ENCODE measurements around the gene RNF112.

Gene RNF112

DNA sequence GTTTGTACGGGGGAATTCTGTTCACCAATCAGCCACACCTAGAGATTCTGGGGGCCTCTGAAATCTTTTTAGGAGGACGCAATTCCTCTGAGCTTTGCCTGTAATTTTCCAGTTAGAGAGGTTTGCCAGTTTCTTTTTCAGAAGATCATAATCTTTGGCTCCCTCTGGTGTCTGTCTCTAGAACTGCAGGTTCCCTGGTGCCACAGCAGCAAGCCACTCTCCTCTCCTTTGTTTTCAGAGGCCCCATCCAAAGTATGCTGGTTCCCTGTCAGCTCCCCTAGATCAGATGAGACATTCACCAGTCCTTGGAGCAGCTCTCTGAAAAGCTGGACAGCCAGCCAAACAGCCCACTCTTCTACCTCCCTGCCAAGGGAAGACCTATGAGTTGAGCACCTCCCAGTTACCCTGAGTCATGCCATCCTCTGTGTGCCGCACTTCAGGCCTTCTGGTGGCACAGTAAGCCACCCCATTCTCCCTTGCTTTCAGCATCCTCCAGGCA is 36.1 kb downstream of the RNF112 start (continued):
- TF ChIP-seq, protein P1, sequence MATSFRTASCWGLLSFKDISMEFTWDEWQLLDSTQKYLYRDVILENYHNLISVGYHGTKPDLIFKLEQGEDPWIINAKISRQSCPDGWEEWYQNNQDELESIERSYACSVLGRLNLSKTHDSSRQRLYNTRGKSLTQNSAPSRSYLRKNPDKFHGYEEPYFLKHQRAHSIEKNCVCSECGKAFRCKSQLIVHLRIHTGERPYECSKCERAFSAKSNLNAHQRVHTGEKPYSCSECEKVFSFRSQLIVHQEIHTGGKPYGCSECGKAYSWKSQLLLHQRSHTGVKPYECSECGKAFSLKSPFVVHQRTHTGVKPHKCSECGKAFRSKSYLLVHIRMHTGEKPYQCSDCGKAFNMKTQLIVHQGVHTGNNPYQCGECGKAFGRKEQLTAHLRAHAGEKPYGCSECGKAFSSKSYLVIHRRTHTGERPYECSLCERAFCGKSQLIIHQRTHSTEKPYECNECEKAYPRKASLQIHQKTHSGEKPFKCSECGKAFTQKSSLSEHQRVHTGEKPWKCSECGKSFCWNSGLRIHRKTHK (tag by site-specific recombination; IDR thresholded peaks at IDR 0.05): no peak
- no peak for TF ChIP-seq KLF8 (tag by site-specific recombination; IDR thresholded peaks at IDR 0.05)
- no peak for TF ChIP-seq ZNF133 (tag by site-specific recombination; IDR thresholded peaks at IDR 0.05)
- TF ChIP-seq, protein P2, sequence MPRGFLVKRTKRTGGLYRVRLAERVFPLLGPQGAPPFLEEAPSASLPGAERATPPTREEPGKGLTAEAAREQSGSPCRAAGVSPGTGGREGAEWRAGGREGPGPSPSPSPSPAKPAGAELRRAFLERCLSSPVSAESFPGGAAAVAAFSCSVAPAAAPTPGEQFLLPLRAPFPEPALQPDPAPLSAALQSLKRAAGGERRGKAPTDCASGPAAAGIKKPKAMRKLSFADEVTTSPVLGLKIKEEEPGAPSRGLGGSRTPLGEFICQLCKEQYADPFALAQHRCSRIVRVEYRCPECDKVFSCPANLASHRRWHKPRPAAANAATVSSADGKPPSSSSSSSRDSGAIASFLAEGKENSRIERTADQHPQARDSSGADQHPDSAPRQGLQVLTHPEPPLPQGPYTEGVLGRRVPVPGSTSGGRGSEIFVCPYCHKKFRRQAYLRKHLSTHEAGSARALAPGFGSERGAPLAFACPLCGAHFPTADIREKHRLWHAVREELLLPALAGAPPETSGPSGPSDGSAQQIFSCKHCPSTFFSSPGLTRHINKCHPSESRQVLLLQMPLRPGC (tag by site-specific recombination; IDR thresholded peaks at IDR 0.05): no peak
- TF ChIP-seq GFI1B (tag by site-specific recombination; IDR thresholded peaks at IDR 0.05): no peak
- no peak for TF ChIP-seq ZNF785 (tag by site-specific recombination; IDR thresholded peaks at IDR 0.05)
- TF ChIP-seq ZNF394 (tag by site-specific recombination; IDR thresholded peaks at IDR 0.05; ENCODE audit: borderline replicate concordance): no peak
- TF ChIP-seq ZNF658 (tag by site-specific recombination; IDR thresholded peaks at IDR 0.05): no peak
- no peak for TF ChIP-seq ZNF16 (tag by site-specific recombination; IDR thresholded peaks at IDR 0.05; ENCODE audit: low read depth)
- TF ChIP-seq, protein P3, sequence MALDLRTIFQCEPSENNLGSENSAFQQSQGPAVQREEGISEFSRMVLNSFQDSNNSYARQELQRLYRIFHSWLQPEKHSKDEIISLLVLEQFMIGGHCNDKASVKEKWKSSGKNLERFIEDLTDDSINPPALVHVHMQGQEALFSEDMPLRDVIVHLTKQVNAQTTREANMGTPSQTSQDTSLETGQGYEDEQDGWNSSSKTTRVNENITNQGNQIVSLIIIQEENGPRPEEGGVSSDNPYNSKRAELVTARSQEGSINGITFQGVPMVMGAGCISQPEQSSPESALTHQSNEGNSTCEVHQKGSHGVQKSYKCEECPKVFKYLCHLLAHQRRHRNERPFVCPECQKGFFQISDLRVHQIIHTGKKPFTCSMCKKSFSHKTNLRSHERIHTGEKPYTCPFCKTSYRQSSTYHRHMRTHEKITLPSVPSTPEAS (tag by site-specific recombination; IDR thresholded peaks at IDR 0.05): no peak
- TF ChIP-seq, protein P4, sequence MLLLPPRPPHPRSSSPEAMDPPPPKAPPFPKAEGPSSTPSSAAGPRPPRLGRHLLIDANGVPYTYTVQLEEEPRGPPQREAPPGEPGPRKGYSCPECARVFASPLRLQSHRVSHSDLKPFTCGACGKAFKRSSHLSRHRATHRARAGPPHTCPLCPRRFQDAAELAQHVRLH (tag by site-specific recombination; IDR thresholded peaks at IDR 0.05): no peak
- no peak for TF ChIP-seq ZNF132 (tag by site-specific recombination; IDR thresholded peaks at IDR 0.05; ENCODE audit: borderline replicate concordance)

DNA sequence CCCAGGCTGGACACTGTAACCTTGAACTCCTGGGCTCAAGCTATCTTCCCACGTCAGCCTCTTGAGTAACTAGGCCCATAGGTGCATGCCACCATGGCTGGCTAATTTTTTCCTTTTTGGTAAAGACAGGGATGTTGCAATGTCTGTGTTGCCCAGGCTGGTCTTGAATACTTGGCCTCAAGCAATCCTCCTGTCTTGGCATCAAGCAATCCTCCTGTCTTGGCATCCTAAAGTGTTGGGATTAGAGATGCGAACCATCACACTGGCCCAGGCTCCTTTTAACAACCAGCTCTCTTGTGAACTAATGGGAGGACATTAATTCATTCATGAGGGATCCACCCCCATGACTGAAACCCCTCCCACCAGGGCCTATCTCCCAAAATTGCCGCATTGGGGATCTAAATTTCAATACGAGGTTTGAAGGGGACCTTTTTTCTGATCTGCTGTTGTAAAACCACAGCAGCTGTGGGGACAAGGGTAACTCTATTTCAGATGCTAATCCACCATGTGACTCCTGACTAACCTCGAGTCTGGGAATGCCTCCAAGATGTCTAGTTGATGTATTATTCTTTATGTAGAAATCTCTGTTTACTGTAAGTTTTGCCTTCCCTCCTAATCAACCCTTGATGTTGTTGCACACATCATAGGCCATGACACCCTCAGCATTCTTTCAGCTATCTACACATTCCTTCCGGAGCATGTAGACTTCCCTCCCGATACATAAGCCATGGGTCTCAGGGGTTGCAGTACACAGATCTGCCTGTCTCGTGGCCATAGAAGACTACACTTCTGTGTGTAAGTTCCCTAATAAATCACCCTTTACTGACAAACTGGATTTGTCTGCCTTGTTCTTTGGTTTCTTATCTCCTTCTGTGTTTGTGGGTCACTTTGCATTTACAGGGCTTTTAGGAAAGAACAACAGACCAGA is 37.6 kb downstream of the RNF112 start:
- POLR2A ChIA-PET: interaction anchor here (1.1 to 2.8 kb wide), 3 partner anchors 71 to 86 kb away, joined by 3 to 12 read pairs (median 5); partner anchors contain the start of genes B9D1 and MAPK7
- H3K4me1 ChIP-seq (ENCODE audit: control insufficient read depth, insufficient read depth, low read length): peaks cover 8% of the 10 kb centered on the region
- no peaks in the 10 kb centered on the region; the same call in 1 of the 2 replicates for H3K9me3 ChIP-seq (ENCODE audit: control insufficient read depth, insufficient read depth, low read depth, low read length)
- H3K4me3 ChIP-seq (ENCODE audit: low read depth, low read length): no peak overlapping the region
- H3K36me3 ChIP-seq (ENCODE audit: control insufficient read depth in 2 of 2, insufficient read depth in 1 of 2, low read length in 2 of 2): no peaks in the 10 kb centered on the region
- CTCF ChIA-PET: interaction anchor here (0.6 to 5.6 kb wide), 22 partner anchors 9 to 318 kb away, joined by 3 to 156 read pairs (median 6); partner anchors contain the start of genes ALDH3A2, B9D1 and MAPK7
- peak overlapping the region; percentile 43 for H3K27ac ChIP-seq (ENCODE audit: extremely low read depth, low read depth, low read length)
- TF ChIP-seq ZNF777 (tag by site-specific recombination; IDR thresholded peaks at IDR 0.05; ENCODE audit: borderline replicate concordance) (no peak), ZNF335 (tag by site-specific recombination; conservative IDR thresholded peaks at IDR 0.05) (peak; percentile 27; the same call in 1 of the 2 replicates), ZNF266 (tag by site-specific recombination; IDR thresholded peaks at IDR 0.05; ENCODE audit: low read depth) (no peak), ZNF830 (tag by site-specific recombination; IDR thresholded peaks at IDR 0.05; ENCODE audit: low read depth) (no peak), ZNF404 (tag by site-specific recombination; IDR thresholded peaks at IDR 0.05) (no peak), KLF8 (tag by site-specific recombination; IDR thresholded peaks at IDR 0.05) (no peak)
- TF ChIP-seq, protein P5, sequence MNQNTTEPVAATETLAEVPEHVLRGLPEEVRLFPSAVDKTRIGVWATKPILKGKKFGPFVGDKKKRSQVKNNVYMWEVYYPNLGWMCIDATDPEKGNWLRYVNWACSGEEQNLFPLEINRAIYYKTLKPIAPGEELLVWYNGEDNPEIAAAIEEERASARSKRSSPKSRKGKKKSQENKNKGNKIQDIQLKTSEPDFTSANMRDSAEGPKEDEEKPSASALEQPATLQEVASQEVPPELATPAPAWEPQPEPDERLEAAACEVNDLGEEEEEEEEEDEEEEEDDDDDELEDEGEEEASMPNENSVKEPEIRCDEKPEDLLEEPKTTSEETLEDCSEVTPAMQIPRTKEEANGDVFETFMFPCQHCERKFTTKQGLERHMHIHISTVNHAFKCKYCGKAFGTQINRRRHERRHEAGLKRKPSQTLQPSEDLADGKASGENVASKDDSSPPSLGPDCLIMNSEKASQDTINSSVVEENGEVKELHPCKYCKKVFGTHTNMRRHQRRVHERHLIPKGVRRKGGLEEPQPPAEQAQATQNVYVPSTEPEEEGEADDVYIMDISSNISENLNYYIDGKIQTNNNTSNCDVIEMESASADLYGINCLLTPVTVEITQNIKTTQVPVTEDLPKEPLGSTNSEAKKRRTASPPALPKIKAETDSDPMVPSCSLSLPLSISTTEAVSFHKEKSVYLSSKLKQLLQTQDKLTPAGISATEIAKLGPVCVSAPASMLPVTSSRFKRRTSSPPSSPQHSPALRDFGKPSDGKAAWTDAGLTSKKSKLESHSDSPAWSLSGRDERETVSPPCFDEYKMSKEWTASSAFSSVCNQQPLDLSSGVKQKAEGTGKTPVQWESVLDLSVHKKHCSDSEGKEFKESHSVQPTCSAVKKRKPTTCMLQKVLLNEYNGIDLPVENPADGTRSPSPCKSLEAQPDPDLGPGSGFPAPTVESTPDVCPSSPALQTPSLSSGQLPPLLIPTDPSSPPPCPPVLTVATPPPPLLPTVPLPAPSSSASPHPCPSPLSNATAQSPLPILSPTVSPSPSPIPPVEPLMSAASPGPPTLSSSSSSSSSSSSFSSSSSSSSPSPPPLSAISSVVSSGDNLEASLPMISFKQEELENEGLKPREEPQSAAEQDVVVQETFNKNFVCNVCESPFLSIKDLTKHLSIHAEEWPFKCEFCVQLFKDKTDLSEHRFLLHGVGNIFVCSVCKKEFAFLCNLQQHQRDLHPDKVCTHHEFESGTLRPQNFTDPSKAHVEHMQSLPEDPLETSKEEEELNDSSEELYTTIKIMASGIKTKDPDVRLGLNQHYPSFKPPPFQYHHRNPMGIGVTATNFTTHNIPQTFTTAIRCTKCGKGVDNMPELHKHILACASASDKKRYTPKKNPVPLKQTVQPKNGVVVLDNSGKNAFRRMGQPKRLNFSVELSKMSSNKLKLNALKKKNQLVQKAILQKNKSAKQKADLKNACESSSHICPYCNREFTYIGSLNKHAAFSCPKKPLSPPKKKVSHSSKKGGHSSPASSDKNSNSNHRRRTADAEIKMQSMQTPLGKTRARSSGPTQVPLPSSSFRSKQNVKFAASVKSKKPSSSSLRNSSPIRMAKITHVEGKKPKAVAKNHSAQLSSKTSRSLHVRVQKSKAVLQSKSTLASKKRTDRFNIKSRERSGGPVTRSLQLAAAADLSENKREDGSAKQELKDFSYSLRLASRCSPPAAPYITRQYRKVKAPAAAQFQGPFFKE (tag by site-specific recombination; IDR thresholded peaks at IDR 0.05; ENCODE audit: borderline replicate concordance): no peak
- TF ChIP-seq, protein P6, sequence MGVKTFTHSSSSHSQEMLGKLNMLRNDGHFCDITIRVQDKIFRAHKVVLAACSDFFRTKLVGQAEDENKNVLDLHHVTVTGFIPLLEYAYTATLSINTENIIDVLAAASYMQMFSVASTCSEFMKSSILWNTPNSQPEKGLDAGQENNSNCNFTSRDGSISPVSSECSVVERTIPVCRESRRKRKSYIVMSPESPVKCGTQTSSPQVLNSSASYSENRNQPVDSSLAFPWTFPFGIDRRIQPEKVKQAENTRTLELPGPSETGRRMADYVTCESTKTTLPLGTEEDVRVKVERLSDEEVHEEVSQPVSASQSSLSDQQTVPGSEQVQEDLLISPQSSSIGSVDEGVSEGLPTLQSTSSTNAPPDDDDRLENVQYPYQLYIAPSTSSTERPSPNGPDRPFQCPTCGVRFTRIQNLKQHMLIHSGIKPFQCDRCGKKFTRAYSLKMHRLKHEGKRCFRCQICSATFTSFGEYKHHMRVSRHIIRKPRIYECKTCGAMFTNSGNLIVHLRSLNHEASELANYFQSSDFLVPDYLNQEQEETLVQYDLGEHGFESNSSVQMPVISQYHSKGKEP (tag by site-specific recombination; IDR thresholded peaks at IDR 0.05): no peak
- TF ChIP-seq, protein P7, sequence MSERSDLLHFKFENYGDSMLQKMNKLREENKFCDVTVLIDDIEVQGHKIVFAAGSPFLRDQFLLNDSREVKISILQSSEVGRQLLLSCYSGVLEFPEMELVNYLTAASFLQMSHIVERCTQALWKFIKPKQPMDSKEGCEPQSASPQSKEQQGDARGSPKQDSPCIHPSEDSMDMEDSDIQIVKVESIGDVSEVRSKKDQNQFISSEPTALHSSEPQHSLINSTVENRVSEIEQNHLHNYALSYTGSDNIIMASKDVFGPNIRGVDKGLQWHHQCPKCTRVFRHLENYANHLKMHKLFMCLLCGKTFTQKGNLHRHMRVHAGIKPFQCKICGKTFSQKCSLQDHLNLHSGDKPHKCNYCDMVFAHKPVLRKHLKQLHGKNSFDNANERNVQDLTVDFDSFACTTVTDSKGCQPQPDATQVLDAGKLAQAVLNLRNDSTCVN (tag by site-specific recombination; optimal IDR thresholded peaks at IDR 0.05): no peak

Data from HEK293 (cell line).